Measurements from ENCODE around the gene FGG. TPM values are rescaled to one million over a fixed set of nuclear protein-coding genes. Genes with fewer than 3 reads are reported as not detected.

Gene FGG
- total and polyA plus RNA-seq, 2 donors (not counting 1 experiment from before 2014, with no cell fraction given) = not detected

- Histone ChIP-seq H2AFZ (ENCODE audit: insufficient read depth, low read depth, low read length, poor library complexity, severe bottlenecking) (no peak overlapping the region), H3K36me3 (replicated peaks in 1 of 2; ENCODE audit: control extremely low read depth in 1 of 2, control insufficient read depth in 1 of 2, extremely low read depth in 1 of 2, insufficient read depth in 2 of 2, low read length in 1 of 2) (no peaks in the 10 kb centered on the region), H3K79me2 (ENCODE audit: control insufficient read depth, insufficient read depth, low read length) (no peaks in the 10 kb centered on the region), H3K4me1 (ENCODE audit: control insufficient read depth in 2 of 2, insufficient read depth in 2 of 2, low read length in 2 of 2) (no peaks in the 10 kb centered on the region), H3K9me3 (ENCODE audit: control extremely low read depth in 1 of 3, control insufficient read depth in 2 of 3, insufficient read depth in 1 of 3, low read length in 2 of 3) (peaks cover 0 to 1% (median 0%) of the 10 kb centered on the region in 3 donors), H3K4me3 (ENCODE audit: control extremely low read depth in 1 of 5, extremely low read depth in 1 of 5, insufficient read depth in 1 of 5, low read depth in 2 of 5, low read length in 4 of 5) (no peak overlapping the region), H3K27me3 (replicated peaks in 1 of 4; ENCODE audit: control extremely low read depth in 1 of 4, control insufficient read depth in 3 of 4, insufficient read depth in 4 of 4, low read length in 3 of 4) (peaks cover 0 to 6% (median 0%) of the 10 kb centered on the region in 4 experiments), H4K20me1 (ENCODE audit: control insufficient read depth, insufficient read depth, low read length, poor library complexity, severe bottlenecking) (no peaks in the 10 kb centered on the region), H3K9ac (ENCODE audit: low read length) (no peak overlapping the region), H3K4me2 (replicated peaks; ENCODE audit: low read depth, low read length, poor library complexity, severe bottlenecking) (no peak overlapping the region), H3K27ac (ENCODE audit: low read length in 2 of 2) (no peak overlapping the region)
- ChIA-PET CTCF (no interaction called here), POLR2A (no interaction called here)
- TF ChIP-seq EZH2 (IDR thresholded peaks at IDR 0.05; ENCODE audit: borderline replicate concordance, insufficient read depth, low read depth, low read length, poor library complexity, severe bottlenecking) (no peak), CTCF (IDR thresholded peaks at IDR 0.05) (no peak)
- no peaks in the 10 kb centered on the region for H3K4me1 Mint-ChIP-seq
- WGBS (ENCODE audit: insufficient coverage) = no CpG with 5 or more reads among the region's 3 CpGs
- H3K27ac Mint-ChIP-seq = no peak overlapping the region
- no peak for DNase-seq
- no peak overlapping the region for H3K4me3 Mint-ChIP-seq
- no peak for ATAC-seq (ENCODE audit: low read depth)
- no peaks in the 10 kb centered on the region for H3K9me3 Mint-ChIP-seq (ENCODE audit: insufficient read depth)
- intact Hi-C loops (cut with micrococcal nuclease) = no loop called here
- peaks cover 22% of the 10 kb centered on the region for H3K27me3 Mint-ChIP-seq
Observed at GRCh38 chr4:154583230-154583629, 29.2 kb downstream of the FGG start.

GRCh38 chr4:154582723-154583122 lies 29.7 kb downstream of the FGG start:
- Histone ChIP-seq H3K36me3 (replicated peaks in 1 of 2; ENCODE audit: control extremely low read depth in 1 of 2, control insufficient read depth in 1 of 2, extremely low read depth in 1 of 2, insufficient read depth in 2 of 2, low read length in 1 of 2) (no peaks in the 10 kb centered on the region), H3K9me3 (ENCODE audit: control extremely low read depth in 1 of 3, control insufficient read depth in 2 of 3, insufficient read depth in 1 of 3, low read length in 2 of 3) (peaks cover 0 to 1% (median 0%) of the 10 kb centered on the region in 3 donors), H4K20me1 (ENCODE audit: control insufficient read depth, insufficient read depth, low read length, poor library complexity, severe bottlenecking) (no peaks in the 10 kb centered on the region), H3K4me3 (ENCODE audit: control extremely low read depth in 1 of 5, extremely low read depth in 1 of 5, insufficient read depth in 1 of 5, low read depth in 2 of 5, low read length in 4 of 5) (no peak overlapping the region), H3K27ac (ENCODE audit: low read length in 2 of 2) (no peak overlapping the region), H3K27me3 (replicated peaks in 1 of 4; ENCODE audit: control extremely low read depth in 1 of 4, control insufficient read depth in 3 of 4, insufficient read depth in 4 of 4, low read length in 3 of 4) (peaks cover 0 to 6% (median 0%) of the 10 kb centered on the region in 4 experiments), H3K4me2 (replicated peaks; ENCODE audit: low read depth, low read length, poor library complexity, severe bottlenecking) (no peak overlapping the region), H3K9ac (ENCODE audit: low read length) (no peak overlapping the region), H3K4me1 (ENCODE audit: control insufficient read depth in 2 of 2, insufficient read depth in 2 of 2, low read length in 2 of 2) (no peaks in the 10 kb centered on the region), H3K79me2 (ENCODE audit: control insufficient read depth, insufficient read depth, low read length) (no peaks in the 10 kb centered on the region), H2AFZ (ENCODE audit: insufficient read depth, low read depth, low read length, poor library complexity, severe bottlenecking) (no peak overlapping the region)
- WGBS (ENCODE audit: insufficient coverage) = no CpG with 5 or more reads among the region's 2 CpGs
- ATAC-seq (ENCODE audit: low read depth) (no peak), DNase-seq (no peak)
- Mint-ChIP-seq H3K27me3 (peaks cover 22% of the 10 kb centered on the region), H3K4me3 (no peak overlapping the region), H3K4me1 (no peaks in the 10 kb centered on the region), H3K9me3 (ENCODE audit: insufficient read depth) (no peaks in the 10 kb centered on the region), H3K27ac (no peak overlapping the region)
- TF ChIP-seq EZH2 (IDR thresholded peaks at IDR 0.05; ENCODE audit: borderline replicate concordance, insufficient read depth, low read depth, low read length, poor library complexity, severe bottlenecking) = no peak
- TF ChIP-seq CTCF (IDR thresholded peaks at IDR 0.05) = no peak
- ChIA-PET POLR2A (no interaction called here), CTCF (no interaction called here)
- intact Hi-C loops (cut with micrococcal nuclease) = no loop called here

All from B cell (primary cell).